ENCODE measurements around the gene JMJD1C.

JMJD1C gene

DNA sequence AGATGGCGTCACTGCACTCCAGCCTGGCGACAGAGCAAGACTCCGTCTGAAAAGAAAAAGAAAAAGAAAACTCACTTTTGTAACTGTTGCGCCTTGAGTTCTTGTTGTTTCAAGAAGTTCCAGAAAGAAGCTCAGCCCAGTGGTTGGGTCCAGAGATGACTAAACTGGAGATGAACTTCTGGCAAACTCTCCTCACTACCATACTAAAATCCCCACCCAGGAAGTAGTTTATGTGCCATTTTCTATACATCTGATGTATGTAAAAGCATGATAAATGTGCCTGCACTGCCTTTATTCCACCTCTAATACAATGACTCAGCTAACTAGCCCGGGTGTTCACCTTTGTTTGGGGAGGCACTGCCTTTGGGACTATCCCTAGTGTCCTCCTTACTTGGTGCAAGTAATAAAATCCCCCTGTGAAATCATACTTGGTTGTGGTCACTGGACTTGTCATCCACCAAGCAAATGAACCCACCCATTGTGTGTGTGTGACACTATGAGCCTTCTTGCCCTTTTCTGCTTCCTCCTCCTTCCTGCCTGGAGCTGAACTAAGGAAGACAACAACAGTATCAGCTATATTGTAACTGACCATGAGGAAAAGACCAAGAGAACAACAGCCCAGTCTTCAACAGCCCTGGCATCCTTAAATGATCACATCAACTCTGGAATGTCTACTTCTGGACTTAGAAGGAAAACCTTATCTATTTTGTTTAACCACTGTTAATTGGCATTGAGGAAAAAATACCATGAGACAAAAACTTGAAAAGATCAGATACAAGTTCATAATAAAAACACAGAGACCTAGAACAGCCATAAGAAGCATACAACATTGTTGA is 33.6 kb downstream of the JMJD1C start:
- Histone ChIP-seq H3K4me1 (ENCODE audit: control insufficient read depth in 1 of 2, insufficient read depth in 2 of 2, low read length in 2 of 2) (peaks cover 4 to 23% of the 10 kb centered on the region in 2 donors), H3K4me3 (ENCODE audit: low read depth in 1 of 2, low read length in 2 of 2) (no peak overlapping the region), H3K27me3 (ENCODE audit: low read depth, low read length) (no peaks in the 10 kb centered on the region), H3K36me3 (ENCODE audit: control insufficient read depth in 1 of 2, insufficient read depth in 2 of 2, low read length in 2 of 2) (no peaks in the 10 kb centered on the region), H3K27ac (ENCODE audit: low read length) (no peak overlapping the region), H3K9me3 (ENCODE audit: control insufficient read depth in 1 of 2, low read length in 2 of 2) (no peaks in the 10 kb centered on the region)

- Histone ChIP-seq H3K36me3 (ENCODE audit: control insufficient read depth in 1 of 2, insufficient read depth in 2 of 2, low read length in 2 of 2) (no peaks in the 10 kb centered on the region), H3K27me3 (ENCODE audit: low read depth, low read length) (no peaks in the 10 kb centered on the region), H3K27ac (ENCODE audit: low read length) (no peak overlapping the region), H3K4me1 (ENCODE audit: control insufficient read depth in 1 of 2, insufficient read depth in 2 of 2, low read length in 2 of 2) (peaks cover 4 to 23% of the 10 kb centered on the region in 2 donors), H3K9me3 (ENCODE audit: control insufficient read depth in 1 of 2, low read length in 2 of 2) (no peaks in the 10 kb centered on the region), H3K4me3 (ENCODE audit: low read depth in 1 of 2, low read length in 2 of 2) (no peak overlapping the region)
Observed at GRCh38 chr10:63430999-63431356, 34.8 kb downstream of the JMJD1C start.

GRCh38 chr10:63430091-63430998 is 35.4 kb downstream of the JMJD1C start:
- H3K36me3 ChIP-seq (ENCODE audit: control insufficient read depth in 1 of 2, insufficient read depth in 2 of 2, low read length in 2 of 2) = no peaks in the 10 kb centered on the region
- H3K4me3 ChIP-seq (ENCODE audit: low read depth in 1 of 2, low read length in 2 of 2) = no peak overlapping the region
- no peaks in the 10 kb centered on the region for H3K9me3 ChIP-seq (ENCODE audit: control insufficient read depth in 1 of 2, low read length in 2 of 2)
- H3K27me3 ChIP-seq (ENCODE audit: low read depth, low read length) = no peaks in the 10 kb centered on the region
- H3K4me1 ChIP-seq (ENCODE audit: control insufficient read depth in 1 of 2, insufficient read depth in 2 of 2, low read length in 2 of 2) = peaks cover 4 to 19% of the 10 kb centered on the region in 2 donors
- no peak overlapping the region for H3K27ac ChIP-seq (ENCODE audit: low read length)

DNA sequence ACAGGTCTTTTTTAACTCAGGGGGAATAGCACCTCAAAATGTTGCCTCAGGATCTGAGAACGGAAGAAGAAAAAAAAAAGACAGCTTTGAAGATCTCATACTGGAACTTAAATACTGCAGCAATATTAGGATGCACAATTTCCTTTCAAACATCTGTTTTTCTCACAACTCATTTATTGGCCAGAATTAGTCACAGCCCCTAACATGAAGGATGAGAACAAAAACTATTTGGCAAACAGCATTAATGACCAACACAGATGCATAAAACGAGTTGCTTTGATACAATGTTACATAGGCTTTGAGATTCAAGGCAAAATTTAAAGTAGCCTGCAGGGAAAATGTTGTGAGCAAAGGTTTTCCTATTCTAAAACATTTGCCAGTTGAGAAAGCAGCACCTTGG is 36.5 kb downstream of the JMJD1C start:
- Histone ChIP-seq H3K4me1 (ENCODE audit: control insufficient read depth in 1 of 2, insufficient read depth in 2 of 2, low read length in 2 of 2) (peaks cover 4 to 19% of the 10 kb centered on the region in 2 donors), H3K27ac (ENCODE audit: low read length) (no peak overlapping the region)

DNA sequence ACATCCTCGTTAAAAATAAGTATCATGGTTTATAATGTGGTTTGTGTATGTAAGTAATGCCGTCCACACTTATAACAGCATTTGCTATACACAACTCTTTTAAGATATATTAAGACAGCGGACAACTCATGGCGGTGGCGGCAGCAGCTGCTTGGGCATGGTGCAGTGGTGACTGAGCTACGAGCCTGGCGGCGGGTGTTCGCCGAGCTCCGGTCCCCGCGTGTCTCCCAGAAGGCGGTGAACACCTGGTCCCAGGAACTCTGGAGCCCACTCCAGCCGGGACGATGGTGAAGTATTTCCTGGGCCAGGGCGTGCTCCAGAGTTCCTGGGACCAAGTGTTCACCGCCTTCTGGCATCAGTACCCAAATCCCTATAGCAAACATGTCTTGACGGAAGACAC is 38.8 kb downstream of the JMJD1C start:
- H3K27ac ChIP-seq (ENCODE audit: low read length) = no peak overlapping the region
- no peaks in the 10 kb centered on the region for H3K9me3 ChIP-seq (ENCODE audit: control insufficient read depth in 1 of 2, low read length in 2 of 2)
- H3K27me3 ChIP-seq (ENCODE audit: low read depth, low read length) = no peaks in the 10 kb centered on the region
- H3K4me3 ChIP-seq (ENCODE audit: low read depth in 1 of 2, low read length in 2 of 2) = no peak overlapping the region
- H3K4me1 ChIP-seq (ENCODE audit: control insufficient read depth in 1 of 2, insufficient read depth in 2 of 2, low read length in 2 of 2) = peaks cover 4 to 19% of the 10 kb centered on the region in 2 donors
- H3K36me3 ChIP-seq (ENCODE audit: control insufficient read depth in 1 of 2, insufficient read depth in 2 of 2, low read length in 2 of 2) = no peaks in the 10 kb centered on the region

More for the DNA sequence above, 36.5 kb downstream of the JMJD1C start:
- no peaks in the 10 kb centered on the region for H3K9me3 ChIP-seq (ENCODE audit: control insufficient read depth in 1 of 2, low read length in 2 of 2)
- H3K36me3 ChIP-seq (ENCODE audit: control insufficient read depth in 1 of 2, insufficient read depth in 2 of 2, low read length in 2 of 2) = no peaks in the 10 kb centered on the region
- H3K27me3 ChIP-seq (ENCODE audit: low read depth, low read length) = no peaks in the 10 kb centered on the region
- no peak overlapping the region for H3K4me3 ChIP-seq (ENCODE audit: low read depth in 1 of 2, low read length in 2 of 2)

GRCh38 chr10:63425512-63425911 is 40.3 kb downstream of the JMJD1C start:
- H3K4me1 ChIP-seq (ENCODE audit: control insufficient read depth in 1 of 2, insufficient read depth in 2 of 2, low read length in 2 of 2) = peaks cover 4 to 19% of the 10 kb centered on the region in 2 donors
- no peaks in the 10 kb centered on the region for H3K36me3 ChIP-seq (ENCODE audit: control insufficient read depth in 1 of 2, insufficient read depth in 2 of 2, low read length in 2 of 2)
- no peaks in the 10 kb centered on the region for H3K27me3 ChIP-seq (ENCODE audit: low read depth, low read length)
- H3K27ac ChIP-seq (ENCODE audit: low read length) = no peak overlapping the region
- H3K9me3 ChIP-seq (ENCODE audit: control insufficient read depth in 1 of 2, low read length in 2 of 2) = no peaks in the 10 kb centered on the region
- H3K4me3 ChIP-seq (ENCODE audit: low read depth in 1 of 2, low read length in 2 of 2) = no peak overlapping the region

GRCh38 chr10:63424576-63424975 is 41.2 kb downstream of the JMJD1C start:
- Histone ChIP-seq H3K27ac (ENCODE audit: low read length) (no peak overlapping the region), H3K4me3 (ENCODE audit: low read depth in 1 of 2, low read length in 2 of 2) (no peak overlapping the region), H3K9me3 (ENCODE audit: control insufficient read depth in 1 of 2, low read length in 2 of 2) (no peaks in the 10 kb centered on the region), H3K27me3 (ENCODE audit: low read depth, low read length) (no peaks in the 10 kb centered on the region), H3K4me1 (ENCODE audit: control insufficient read depth in 1 of 2, insufficient read depth in 2 of 2, low read length in 2 of 2) (peaks cover 0 to 10% of the 10 kb centered on the region in 2 donors), H3K36me3 (ENCODE audit: control insufficient read depth in 1 of 2, insufficient read depth in 2 of 2, low read length in 2 of 2) (no peaks in the 10 kb centered on the region)

DNA sequence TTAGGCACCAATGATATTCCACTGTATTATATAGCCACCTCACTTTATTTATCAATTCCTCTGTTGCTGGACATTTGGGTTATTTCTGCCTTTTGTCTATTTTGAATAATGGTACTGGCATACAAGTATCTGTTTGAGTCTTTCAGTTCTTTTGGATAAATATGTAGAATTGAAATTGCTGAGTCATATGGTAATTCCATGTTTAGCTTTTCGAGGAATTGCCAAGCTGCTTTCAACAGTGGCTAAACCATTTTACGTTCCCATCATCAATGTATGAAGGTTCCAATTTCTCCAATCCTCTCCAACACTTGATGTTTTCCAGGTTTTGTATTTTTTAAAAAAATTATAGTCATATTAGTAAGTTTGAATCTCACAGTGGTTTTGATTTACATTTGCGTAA is 42.3 kb downstream of the JMJD1C start:
- H3K4me1 ChIP-seq (ENCODE audit: control insufficient read depth in 1 of 2, insufficient read depth in 2 of 2, low read length in 2 of 2) = no peaks in the 10 kb centered on the region
- H3K4me3 ChIP-seq (ENCODE audit: low read depth in 1 of 2, low read length in 2 of 2) = no peak overlapping the region
- no peak overlapping the region for H3K27ac ChIP-seq (ENCODE audit: low read length)
- H3K9me3 ChIP-seq (ENCODE audit: control insufficient read depth in 1 of 2, low read length in 2 of 2) = no peaks in the 10 kb centered on the region
- H3K36me3 ChIP-seq (ENCODE audit: control insufficient read depth in 1 of 2, insufficient read depth in 2 of 2, low read length in 2 of 2) = no peaks in the 10 kb centered on the region
- H3K27me3 ChIP-seq (ENCODE audit: low read depth, low read length) = no peaks in the 10 kb centered on the region

DNA sequence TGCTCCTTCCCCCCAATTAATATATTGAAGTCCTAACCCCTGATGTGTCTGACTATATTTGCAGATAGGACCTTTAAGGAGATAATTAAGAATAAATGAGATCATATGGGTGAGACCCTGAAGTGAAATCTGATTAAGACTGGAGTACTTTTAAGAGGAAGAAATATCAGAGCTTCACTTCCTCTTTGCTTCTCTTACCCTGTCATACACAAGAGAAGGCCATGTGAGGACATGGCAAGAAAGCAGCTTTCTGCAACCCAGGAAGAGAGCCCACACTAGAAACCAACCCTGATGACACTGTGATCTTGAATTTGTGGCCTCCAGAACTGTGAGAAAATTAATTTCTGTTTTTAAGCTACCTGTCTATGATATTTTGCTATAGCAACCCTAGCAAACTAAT is 44.2 kb downstream of the JMJD1C start:
- Histone ChIP-seq H3K9me3 (ENCODE audit: control insufficient read depth in 1 of 2, low read length in 2 of 2) (no peaks in the 10 kb centered on the region), H3K27ac (ENCODE audit: low read length) (no peak overlapping the region), H3K27me3 (ENCODE audit: low read depth, low read length) (no peaks in the 10 kb centered on the region), H3K36me3 (ENCODE audit: control insufficient read depth in 1 of 2, insufficient read depth in 2 of 2, low read length in 2 of 2) (no peaks in the 10 kb centered on the region), H3K4me3 (ENCODE audit: low read depth in 1 of 2, low read length in 2 of 2) (no peak overlapping the region), H3K4me1 (ENCODE audit: control insufficient read depth in 1 of 2, insufficient read depth in 2 of 2, low read length in 2 of 2) (peaks cover 0 to 7% of the 10 kb centered on the region in 2 donors)

DNA sequence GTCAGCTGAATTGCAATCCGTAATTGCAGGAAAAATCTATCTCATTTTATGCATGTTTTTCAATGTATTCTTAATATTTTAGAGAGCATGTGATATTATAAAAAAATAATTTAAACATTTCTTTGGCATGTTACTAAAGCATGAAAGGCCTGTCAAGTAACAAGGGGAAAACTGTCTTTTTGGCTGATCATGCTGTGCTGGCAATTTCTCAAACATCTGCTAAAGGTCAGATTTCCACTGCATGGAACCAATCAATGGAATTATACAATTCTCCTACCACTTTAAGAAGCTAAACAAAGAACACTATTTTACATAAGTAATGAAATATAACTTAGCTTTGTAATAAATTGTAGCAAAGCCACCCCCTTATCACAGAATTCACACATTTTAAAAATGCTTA is 49.4 kb downstream of the JMJD1C start:
- Histone ChIP-seq H3K4me3 (ENCODE audit: low read depth in 1 of 2, low read length in 2 of 2) (no peak overlapping the region), H3K36me3 (ENCODE audit: control insufficient read depth in 1 of 2, insufficient read depth in 2 of 2, low read length in 2 of 2) (no peaks in the 10 kb centered on the region), H3K27me3 (ENCODE audit: low read depth, low read length) (no peaks in the 10 kb centered on the region), H3K27ac (ENCODE audit: low read length) (no peak overlapping the region), H3K4me1 (ENCODE audit: control insufficient read depth in 1 of 2, insufficient read depth in 2 of 2, low read length in 2 of 2) (peaks cover 0 to 19% of the 10 kb centered on the region in 2 donors), H3K9me3 (ENCODE audit: control insufficient read depth in 1 of 2, low read length in 2 of 2) (no peaks in the 10 kb centered on the region)

DNA sequence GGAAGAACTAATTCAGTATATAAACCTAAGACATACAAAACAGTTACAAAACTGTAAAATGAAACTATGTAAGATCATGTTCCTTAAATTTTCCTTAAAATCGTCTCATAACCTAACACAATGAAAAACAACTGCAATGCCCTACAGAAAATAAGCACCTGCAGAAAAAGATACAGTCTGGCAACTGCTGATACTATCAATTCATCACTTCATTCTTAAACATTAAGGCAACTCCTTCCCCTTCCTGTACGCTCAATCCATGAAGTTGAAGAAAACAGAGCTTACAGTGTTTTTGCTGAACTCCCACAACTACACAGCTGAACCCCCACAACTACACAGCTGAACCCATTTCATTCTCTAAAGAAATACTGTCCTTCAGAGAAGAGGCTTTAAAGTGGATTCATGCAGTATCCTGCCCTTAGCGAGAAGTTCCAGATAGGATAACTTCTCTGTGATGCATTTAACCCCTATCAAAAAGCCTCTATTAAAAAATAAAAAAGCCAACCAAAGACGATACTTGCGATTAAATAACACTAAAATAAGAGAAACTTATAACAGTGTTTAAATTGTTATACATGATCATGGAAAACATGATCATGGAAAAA is 50.0 kb downstream of the JMJD1C start:
- H3K36me3 ChIP-seq (ENCODE audit: control insufficient read depth in 1 of 2, insufficient read depth in 2 of 2, low read length in 2 of 2) = no peaks in the 10 kb centered on the region
- H3K27me3 ChIP-seq (ENCODE audit: low read depth, low read length) = no peaks in the 10 kb centered on the region
- H3K4me3 ChIP-seq (ENCODE audit: low read depth in 1 of 2, low read length in 2 of 2) = no peak overlapping the region
- no peak overlapping the region for H3K27ac ChIP-seq (ENCODE audit: low read length)
- H3K4me1 ChIP-seq (ENCODE audit: control insufficient read depth in 1 of 2, insufficient read depth in 2 of 2, low read length in 2 of 2) = peaks cover 0 to 19% of the 10 kb centered on the region in 2 donors
- no peaks in the 10 kb centered on the region for H3K9me3 ChIP-seq (ENCODE audit: control insufficient read depth in 1 of 2, low read length in 2 of 2)

Measured in muscle layer of duodenum (tissue), 2 donors.